Liver (tissue), 5 donors: ENCODE results near the gene SLC25A21. TPM values are rescaled to one million over a fixed set of nuclear protein-coding genes. Genes with fewer than 3 reads are reported as not detected.

Experiments
- polyA plus RNA-seq, 2 donors: library from polyadenylated mRNA; stranded (reverse) in 1 of 2; unstranded in 1 of 2; fragments of 200-250 nt in 1 of 2; fragments of >200 nt in 1 of 2; fragmentation: Nextera tagmentation in 1 of 2; extraction: Ambion mirVana in 1 of 2; gene quantifications; one replicate each; pipeline versions ENCODE4 v1.2.1 to v1.2.3, GENCODE V29; 2013 to 2015
- small RNA-seq: library from RNA; depleted of rRNA; stranded (forward); fragments of <200 nt; gene quantifications from one replicate; pipeline ENCODE3, GENCODE V24; 2014
- total RNA-seq, 2 donors: library from RNA; depleted of rRNA; stranded (reverse); fragments of >200 nt; gene quantifications; one replicate each; pipeline ENCODE4 v1.2.3, GENCODE V29; 2014
- donor health status: healthy.
- donor health status: healthy.
- donor health status: healthy.

Gene SLC25A21
- total and polyA plus RNA-seq, 4 donors, result 0.13 to 24.3 (median 0.23) TPM

Small RNA genes lying within 50 kb of the gene (small RNA-seq; reads per million reads assigned to genes)
- gene MIR4503 (not detected), gene RNU6-273P (not detected)

Other genes starting within 250 kb of the SLC25A21 start
- 1 to 10 TPM; 2.1 to 6.6 TPM for gene MIPOL1, start 25.3 kb upstream of the SLC25A21 start, total RNA-seq
- gene MIPOL1, start 25.3 kb upstream of the SLC25A21 start, polyA plus RNA-seq, result 1 to 10 TPM in 1 of 2 donors, under 1 TPM in 1; 0.51 to 1.7 TPM